Thoracic aorta (tissue), 2 donors: ENCODE measurements around the gene E2F4. TPM values are rescaled to one million over a fixed set of nuclear protein-coding genes. Genes with fewer than 3 reads are reported as not detected.

ENCODE experiments used
- ATAC-seq: fragments of 150-250 bp; one replicate; pipeline ENCODE4 v1.8.0; 2017; ENCODE audit warnings: low read depth; ENCODE audit not compliant: insufficient number of reproducible peaks, low FRiP score
- DNase-seq: peaks from one replicate; pipeline ENCODE4 v3.0.0-alpha.2; 2020; ENCODE audit warnings: low spot score
- H3K27ac ChIP-seq, 2 donors: fragments of 200-600 bp; sonication (generic); 1 replicate in 1 of 2; 2 replicates in 1 of 2; pipeline ENCODE4 v1.5.1; 2016; ENCODE audit warnings: mild to moderate bottlenecking in 2 of 2, moderate library complexity in 2 of 2
- H3K27me3 ChIP-seq: fragments of 200-600 bp; sonication (generic); replicated peaks from 2 replicates; pipeline ENCODE4 v1.6.0; 2016; ENCODE audit warnings: mild to moderate bottlenecking; ENCODE audit not compliant: insufficient read depth
- H3K36me3 ChIP-seq: fragments of 200-600 bp; sonication (generic); one replicate; pipeline ENCODE4 v1.5.1; 2016
- H3K4me1 ChIP-seq, 2 donors: fragments of 200-600 bp; sonication (generic); 1 replicate in 1 of 2; 2 replicates in 1 of 2; pipeline versions ENCODE4 v1.5.1 to v1.6.0; 2016; ENCODE audit warnings: low read depth in 2 of 2, mild to moderate bottlenecking in 1 of 2; ENCODE audit not compliant: control insufficient read depth in 1 of 2
- H3K4me3 ChIP-seq: fragments of 200-600 bp; sonication (generic); 2 replicates; pipeline ENCODE4 v1.5.1; 2016; ENCODE audit warnings: mild to moderate bottlenecking
- H3K9me3 ChIP-seq: fragments of 200-600 bp; sonication (generic); 2 replicates; pipeline ENCODE4 v1.5.1; 2016
- total RNA-seq, 2 donors: library from RNA; depleted of rRNA; stranded (reverse); fragments of >200 nt; gene quantifications; one replicate each; pipeline versions ENCODE4 v1.1.0 to v1.2.3, GENCODE V29; 2016
- TF ChIP-seq, protein P1 (sequence below): fragments of 200-600 bp; sonication (generic); IDR thresholded peaks from one replicate; pipeline ENCODE4 v1.5.1; 2019; ENCODE audit warnings: antibody characterized with exemption

Gene E2F4
- total RNA-seq, 2 donors from 2014 or later, result 96.4 to 120 TPM

DNA sequence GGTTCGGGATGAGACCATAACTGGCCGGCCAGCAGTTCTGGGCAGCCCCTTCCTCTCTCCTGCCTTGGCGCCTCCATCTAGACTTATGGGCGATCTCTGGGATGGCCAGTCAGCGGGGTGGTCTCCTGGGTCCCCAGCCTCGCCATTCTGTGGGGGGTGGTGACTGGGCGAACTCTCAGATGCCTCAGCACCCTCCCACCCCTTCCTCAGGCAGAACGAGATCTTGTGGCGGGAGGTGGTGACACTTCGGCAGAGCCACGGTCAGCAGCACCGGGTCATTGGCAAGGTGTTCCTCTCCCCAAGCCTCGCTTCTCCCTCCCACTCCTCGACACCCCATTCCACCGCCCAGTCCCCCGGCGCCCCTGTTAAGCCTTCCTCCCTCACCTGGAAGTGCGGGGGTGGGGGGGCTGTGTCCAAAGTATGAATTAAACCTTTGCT lies 25.8 kb upstream of the E2F4 start:
- Histone ChIP-seq H3K36me3 (no peaks in the 10 kb centered on the region), H3K27ac (no peak overlapping the region), H3K9me3 (no peaks in the 10 kb centered on the region), H3K4me3 (no peak overlapping the region), H3K27me3 (no peaks in the 10 kb centered on the region), H3K4me1 (peaks cover 38 to 66% of the 10 kb centered on the region in 2 donors)
- DNase-seq (no peak), ATAC-seq (no peak)
- TF ChIP-seq, protein P1, sequence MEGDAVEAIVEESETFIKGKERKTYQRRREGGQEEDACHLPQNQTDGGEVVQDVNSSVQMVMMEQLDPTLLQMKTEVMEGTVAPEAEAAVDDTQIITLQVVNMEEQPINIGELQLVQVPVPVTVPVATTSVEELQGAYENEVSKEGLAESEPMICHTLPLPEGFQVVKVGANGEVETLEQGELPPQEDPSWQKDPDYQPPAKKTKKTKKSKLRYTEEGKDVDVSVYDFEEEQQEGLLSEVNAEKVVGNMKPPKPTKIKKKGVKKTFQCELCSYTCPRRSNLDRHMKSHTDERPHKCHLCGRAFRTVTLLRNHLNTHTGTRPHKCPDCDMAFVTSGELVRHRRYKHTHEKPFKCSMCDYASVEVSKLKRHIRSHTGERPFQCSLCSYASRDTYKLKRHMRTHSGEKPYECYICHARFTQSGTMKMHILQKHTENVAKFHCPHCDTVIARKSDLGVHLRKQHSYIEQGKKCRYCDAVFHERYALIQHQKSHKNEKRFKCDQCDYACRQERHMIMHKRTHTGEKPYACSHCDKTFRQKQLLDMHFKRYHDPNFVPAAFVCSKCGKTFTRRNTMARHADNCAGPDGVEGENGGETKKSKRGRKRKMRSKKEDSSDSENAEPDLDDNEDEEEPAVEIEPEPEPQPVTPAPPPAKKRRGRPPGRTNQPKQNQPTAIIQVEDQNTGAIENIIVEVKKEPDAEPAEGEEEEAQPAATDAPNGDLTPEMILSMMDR, result no peak

DNA sequence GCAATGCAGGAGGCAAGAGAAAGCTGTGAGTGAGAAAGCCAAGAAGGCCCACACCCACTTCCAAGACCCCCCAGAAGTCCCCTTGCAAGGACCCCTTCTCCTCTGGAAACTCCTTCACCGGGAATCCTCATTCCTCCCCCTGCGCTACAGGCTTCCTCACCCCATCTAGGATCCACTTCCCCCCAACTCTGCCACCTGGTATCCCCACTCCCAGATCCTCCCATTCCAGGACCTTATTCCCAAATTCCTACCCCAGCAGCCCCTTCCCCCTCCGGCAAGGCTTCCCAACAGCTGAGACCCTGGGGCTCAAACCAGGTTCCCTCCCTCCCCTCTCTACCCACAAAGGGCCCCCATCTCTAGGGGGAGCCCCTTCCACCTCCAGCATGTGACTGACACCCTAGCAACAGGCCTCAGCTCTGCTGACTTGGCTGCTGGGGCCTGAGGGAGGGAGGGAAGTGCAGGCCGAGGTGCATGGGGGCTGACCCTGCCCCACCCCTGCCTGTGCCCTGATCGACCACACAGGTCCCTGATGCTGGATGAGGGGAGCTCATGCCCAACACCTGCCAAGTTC lies 25.3 kb upstream of the E2F4 start:
- peaks cover 35 to 66% of the 10 kb centered on the region in 2 donors for H3K4me1 ChIP-seq
- no peak overlapping the region for H3K27ac ChIP-seq
- DNase-seq, result no peak
- TF ChIP-seq, protein P1, result no peak
- no peaks in the 10 kb centered on the region for H3K27me3 ChIP-seq
- no peak overlapping the region for H3K4me3 ChIP-seq
- ATAC-seq, result no peak
- no peaks in the 10 kb centered on the region for H3K36me3 ChIP-seq
- H3K9me3 ChIP-seq, result no peaks in the 10 kb centered on the region

DNA sequence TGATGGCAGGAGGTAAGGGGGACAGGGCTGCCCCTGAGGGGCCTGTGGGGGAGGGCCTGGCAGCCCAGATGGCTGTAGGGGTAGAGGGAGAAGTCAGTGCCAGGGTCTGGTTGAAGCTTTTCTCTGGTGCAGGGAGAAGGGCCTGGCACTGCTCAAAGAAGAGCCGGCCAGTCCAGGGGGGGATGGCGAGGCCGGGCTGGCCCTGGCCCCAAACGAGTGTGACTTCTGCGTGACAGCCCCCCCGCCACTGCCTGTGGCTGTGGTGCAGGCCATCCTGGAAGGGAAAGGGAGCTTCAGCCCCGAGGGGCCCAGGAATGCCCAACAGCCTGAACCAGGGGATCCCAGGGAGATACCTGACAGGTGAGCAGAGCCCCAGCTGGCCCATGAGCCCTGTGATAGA lies 24.4 kb upstream of the E2F4 start:
- TF ChIP-seq, protein P1, result no peak
- no peak for ATAC-seq
- Histone ChIP-seq H3K4me1 (peaks cover 35 to 59% of the 10 kb centered on the region in 2 donors), H3K27me3 (no peaks in the 10 kb centered on the region), H3K36me3 (no peaks in the 10 kb centered on the region), H3K9me3 (no peaks in the 10 kb centered on the region), H3K27ac (no peak overlapping the region), H3K4me3 (no peak overlapping the region)
- DNase-seq, result no peak

DNA sequence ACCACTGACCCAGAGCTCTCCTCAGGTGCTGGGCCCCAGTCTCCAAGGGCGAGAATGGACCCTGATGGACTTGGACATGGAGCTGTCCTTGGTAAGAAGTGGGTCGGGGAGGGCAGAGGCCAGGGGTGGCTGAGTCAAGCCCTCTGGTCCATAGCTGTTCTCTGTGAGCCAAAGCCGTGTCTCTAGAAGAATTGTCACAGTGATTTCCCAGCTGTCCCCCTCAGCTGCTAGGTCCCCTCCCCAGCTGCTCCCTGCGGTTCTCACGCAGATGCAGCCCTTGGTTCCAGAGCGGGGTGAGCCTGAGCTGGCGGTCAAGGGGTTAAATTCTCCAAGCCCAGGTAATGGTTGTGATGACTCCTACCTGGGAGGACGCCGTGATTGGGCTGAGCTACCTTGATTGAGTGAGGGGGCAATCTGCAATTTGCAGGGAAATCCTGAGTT lies 22.9 kb upstream of the E2F4 start:
- Histone ChIP-seq H3K4me1 (peaks cover 34 to 55% of the 10 kb centered on the region in 2 donors), H3K4me3 (no peak overlapping the region), H3K27ac (peak overlapping the region; percentile 95 to 97), H3K9me3 (no peaks in the 10 kb centered on the region), H3K27me3 (no peaks in the 10 kb centered on the region), H3K36me3 (no peaks in the 10 kb centered on the region)
- TF ChIP-seq, protein P1, result no peak
- no peak for ATAC-seq
- no peak for DNase-seq

DNA sequence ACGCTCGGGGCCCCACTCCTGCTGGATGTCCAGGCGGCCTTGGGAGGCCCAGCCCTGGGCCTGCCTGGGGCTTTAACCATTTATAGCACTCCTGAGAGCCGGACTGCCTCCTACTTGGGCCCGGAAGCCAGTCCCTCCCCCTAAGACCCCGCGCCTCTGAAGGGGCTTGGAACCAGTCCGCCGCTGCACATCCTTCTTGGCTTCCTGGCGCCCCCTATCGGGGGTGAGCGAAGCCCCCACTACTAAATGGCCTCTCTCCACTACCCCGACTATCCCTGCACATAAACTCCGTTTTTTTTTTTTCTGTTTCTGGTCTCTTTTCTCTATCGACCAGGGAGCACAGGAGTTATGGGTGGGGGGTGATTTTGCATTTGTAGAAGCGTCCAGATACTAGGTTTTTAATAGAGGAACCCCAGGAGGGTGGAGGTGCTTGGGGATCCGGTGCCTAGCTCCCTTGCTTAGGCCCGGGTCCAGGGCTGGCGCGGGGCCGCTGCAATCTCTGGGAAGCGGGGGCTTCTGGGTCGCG lies 22.2 kb upstream of the E2F4 start:
- TF ChIP-seq, protein P1, result peak; percentile 35
- peaks cover 33 to 54% of the 10 kb centered on the region in 2 donors for H3K4me1 ChIP-seq
- DNase-seq (no peak), ATAC-seq (no peak)
- H3K36me3 ChIP-seq, result no peaks in the 10 kb centered on the region
- peak overlapping the region; percentile 95 to 97 for H3K27ac ChIP-seq
- no peaks in the 10 kb centered on the region for H3K9me3 ChIP-seq
- H3K27me3 ChIP-seq, result no peaks in the 10 kb centered on the region
- peak overlapping the region; percentile 83 for H3K4me3 ChIP-seq
